Measurements from ENCODE around the gene CNGB1.

DNA sequence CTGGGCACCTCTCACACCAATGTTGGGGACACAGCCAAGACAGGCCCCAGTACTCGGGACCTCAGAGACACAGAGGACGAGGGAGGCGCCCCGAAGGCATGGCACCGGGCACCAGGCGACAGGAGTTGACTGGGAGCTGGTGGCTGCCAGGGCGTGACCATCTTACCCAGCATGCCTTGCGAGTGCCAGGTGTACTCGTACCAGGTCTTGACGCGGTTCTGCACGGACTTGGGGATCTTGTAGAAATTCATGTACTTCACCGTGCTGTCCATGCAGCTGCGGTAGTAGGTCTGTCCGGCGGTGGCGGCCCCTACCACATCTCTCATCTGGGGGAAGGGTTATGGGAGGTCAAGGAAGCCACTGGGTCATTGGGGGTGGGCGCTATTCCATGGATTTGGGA, 67.3 kb downstream of the CNGB1 start:
- TF ChIP-seq, protein P1, sequence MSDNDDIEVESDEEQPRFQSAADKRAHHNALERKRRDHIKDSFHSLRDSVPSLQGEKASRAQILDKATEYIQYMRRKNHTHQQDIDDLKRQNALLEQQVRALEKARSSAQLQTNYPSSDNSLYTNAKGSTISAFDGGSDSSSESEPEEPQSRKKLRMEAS (IDR thresholded peaks at IDR 0.05), result no peak
- TF ChIP-seq RAD21 (IDR thresholded peaks at IDR 0.05; ENCODE audit: low read depth), result no peak
- TF ChIP-seq NFIC (IDR thresholded peaks at IDR 0.05), result no peak
- TF ChIP-seq TCF12 (IDR thresholded peaks at IDR 0.05; ENCODE audit: low read depth), result no peak
- TF ChIP-seq ZBTB7A (IDR thresholded peaks at IDR 0.05; ENCODE audit: low read depth), result no peak
- no peak for TF ChIP-seq YY1 (IDR thresholded peaks at IDR 0.05; ENCODE audit: low read depth)
- TF ChIP-seq FOXM1 (IDR thresholded peaks at IDR 0.05; ENCODE audit: borderline replicate concordance, low read depth), result no peak
- TF ChIP-seq EP300 (IDR thresholded peaks at IDR 0.05; ENCODE audit: borderline replicate concordance), result no peak
- no peak for TF ChIP-seq TAF1 (IDR thresholded peaks at IDR 0.05; ENCODE audit: low read depth)
- TF ChIP-seq CEBPB (IDR thresholded peaks at IDR 0.05), result no peak
- TF ChIP-seq, protein P2, sequence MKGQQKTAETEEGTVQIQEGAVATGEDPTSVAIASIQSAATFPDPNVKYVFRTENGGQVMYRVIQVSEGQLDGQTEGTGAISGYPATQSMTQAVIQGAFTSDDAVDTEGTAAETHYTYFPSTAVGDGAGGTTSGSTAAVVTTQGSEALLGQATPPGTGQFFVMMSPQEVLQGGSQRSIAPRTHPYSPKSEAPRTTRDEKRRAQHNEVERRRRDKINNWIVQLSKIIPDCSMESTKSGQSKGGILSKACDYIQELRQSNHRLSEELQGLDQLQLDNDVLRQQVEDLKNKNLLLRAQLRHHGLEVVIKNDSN (IDR thresholded peaks at IDR 0.05), result no peak
